Measurements from ENCODE around the gene WNK2.
"Not testable (repeated sequence)": the region's sequence is repeated elsewhere in the genome, so short reads cannot be mapped to it uniquely, and the experiment has no call there.

WNK2 gene

DNA sequence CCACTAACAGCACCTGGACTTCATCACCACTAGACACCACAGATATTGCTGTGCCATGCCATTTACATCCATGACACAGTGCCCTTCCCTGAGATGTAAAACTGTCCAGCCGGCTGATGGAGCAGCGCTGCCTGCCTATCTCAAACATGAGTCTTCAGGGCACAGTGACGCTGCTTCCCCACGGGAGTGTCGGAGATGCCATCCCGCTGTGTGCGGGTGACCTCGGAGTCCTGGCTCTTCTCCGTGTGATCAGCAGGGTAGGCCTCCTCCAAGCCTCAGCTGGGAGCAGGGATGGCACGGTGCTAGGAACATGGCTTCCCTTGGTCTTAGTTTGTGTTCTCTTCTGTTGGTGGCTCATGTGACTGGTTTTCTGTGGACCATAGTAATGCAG, 137.3 kb downstream of the WNK2 start:
- TF ChIP-seq, protein P1, sequence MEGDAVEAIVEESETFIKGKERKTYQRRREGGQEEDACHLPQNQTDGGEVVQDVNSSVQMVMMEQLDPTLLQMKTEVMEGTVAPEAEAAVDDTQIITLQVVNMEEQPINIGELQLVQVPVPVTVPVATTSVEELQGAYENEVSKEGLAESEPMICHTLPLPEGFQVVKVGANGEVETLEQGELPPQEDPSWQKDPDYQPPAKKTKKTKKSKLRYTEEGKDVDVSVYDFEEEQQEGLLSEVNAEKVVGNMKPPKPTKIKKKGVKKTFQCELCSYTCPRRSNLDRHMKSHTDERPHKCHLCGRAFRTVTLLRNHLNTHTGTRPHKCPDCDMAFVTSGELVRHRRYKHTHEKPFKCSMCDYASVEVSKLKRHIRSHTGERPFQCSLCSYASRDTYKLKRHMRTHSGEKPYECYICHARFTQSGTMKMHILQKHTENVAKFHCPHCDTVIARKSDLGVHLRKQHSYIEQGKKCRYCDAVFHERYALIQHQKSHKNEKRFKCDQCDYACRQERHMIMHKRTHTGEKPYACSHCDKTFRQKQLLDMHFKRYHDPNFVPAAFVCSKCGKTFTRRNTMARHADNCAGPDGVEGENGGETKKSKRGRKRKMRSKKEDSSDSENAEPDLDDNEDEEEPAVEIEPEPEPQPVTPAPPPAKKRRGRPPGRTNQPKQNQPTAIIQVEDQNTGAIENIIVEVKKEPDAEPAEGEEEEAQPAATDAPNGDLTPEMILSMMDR (conservative IDR thresholded peaks at IDR 0.05; ENCODE audit: low read length) = no peak
- no peak overlapping the region for H3K4me3 ChIP-seq (ENCODE audit: low read length)
- DNase-seq (ENCODE audit: low read depth) = no peak

DNA sequence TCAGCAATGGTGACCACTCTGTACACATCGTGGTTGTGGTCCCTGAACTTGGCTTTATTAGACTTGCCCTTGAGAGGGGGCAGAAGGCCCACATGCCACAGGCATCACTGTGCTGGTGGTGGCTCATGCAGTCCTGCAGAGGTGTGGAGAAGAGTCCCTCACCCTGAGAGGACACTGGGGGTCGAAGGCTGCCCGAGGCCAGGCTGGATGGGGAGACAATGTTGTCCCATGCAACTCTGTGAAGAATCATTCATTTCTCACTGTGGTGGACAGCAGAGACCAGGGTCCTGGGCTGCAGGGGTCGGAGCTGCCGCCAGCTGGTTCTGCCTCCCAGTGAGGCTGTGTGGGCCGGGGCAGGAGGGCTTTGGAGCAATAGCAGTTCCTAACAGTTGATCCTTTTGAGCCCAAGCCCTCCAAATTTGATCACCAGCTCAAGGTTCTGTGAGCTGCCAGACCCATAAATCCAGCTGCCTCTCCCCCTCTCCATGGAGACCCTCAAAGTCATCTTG, 139.6 kb downstream of the WNK2 start:
- not testable (repeated sequence) for DNase-seq (ENCODE audit: low read depth); H3K4me3 ChIP-seq (ENCODE audit: low read length)

DNA sequence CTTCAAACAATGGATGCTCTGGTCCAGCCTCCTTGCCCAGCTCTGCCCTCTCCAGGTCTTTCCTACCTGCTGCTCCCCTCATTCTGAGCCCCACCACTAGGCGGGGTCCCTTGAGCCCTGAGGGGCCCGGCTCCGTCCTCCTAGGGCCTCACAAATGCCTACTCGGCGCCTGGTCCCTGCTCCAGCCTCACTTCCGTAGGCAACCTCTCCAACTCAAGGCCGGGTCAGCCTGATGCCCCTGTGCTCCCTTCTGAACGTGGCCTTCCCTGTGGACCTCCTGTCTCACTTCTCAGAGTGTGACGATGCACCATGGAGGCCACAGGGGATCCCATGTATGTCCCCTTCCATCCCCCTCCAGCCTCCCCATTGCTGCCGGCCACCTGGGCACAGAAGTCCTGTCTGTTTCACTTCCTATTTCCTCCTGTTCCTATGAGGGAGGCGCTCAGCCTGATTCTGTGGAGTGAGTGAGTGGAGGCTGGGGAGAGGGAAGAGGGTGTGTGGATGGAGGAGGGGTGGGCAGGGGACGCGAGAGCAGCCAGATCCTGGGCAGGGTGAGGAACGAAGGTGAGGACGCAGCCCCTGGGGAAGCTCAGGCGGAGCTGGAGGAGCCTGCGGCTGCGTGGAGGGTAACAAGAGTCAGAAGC, 140.4 kb downstream of the WNK2 start:
- no peak for DNase-seq (ENCODE audit: low read depth)
- TF ChIP-seq, protein P1 (conservative IDR thresholded peaks at IDR 0.05; ENCODE audit: low read length) = no peak
- H3K4me3 ChIP-seq (ENCODE audit: low read length) = no peak overlapping the region

DNA sequence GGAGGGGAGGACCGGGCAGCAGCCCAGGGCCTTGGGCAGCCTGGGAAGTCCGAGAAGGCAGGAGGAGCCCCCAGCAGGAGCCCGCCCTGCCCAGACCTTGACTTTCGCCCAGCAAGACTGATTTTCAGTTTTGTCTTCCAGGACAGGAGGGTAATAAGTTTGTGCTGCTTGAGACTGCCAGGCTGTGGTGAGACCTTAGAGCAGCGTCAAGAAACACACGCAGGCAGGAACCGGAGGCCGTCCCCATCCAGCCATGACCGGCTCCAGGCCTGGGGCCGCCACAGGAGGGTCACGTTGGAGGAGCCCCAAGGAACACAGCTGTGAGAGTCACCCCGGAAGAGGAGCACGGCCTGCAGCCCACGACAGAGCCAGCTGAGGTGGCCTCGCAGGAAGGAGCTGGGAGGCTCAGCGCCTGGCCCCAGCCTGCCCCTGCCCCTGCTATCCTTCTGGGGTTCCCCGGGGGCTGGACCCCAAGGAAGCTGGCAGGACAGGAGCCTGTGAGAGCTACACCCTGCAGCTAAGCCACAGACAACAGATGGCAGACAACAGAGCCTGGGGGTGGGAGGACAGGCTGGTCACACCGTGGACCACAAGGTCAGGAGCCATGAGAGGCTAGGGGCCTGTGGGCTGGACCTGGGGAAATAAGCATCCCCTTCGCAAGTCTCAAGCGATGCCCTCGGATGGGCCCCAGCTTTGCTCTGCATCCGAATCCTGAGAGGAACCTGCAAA, 141.5 kb downstream of the WNK2 start:
- TF ChIP-seq, protein P1 (conservative IDR thresholded peaks at IDR 0.05; ENCODE audit: low read length) = no peak
- H3K4me3 ChIP-seq (ENCODE audit: low read length) = no peak overlapping the region
- no peak for DNase-seq (ENCODE audit: low read depth)

DNA sequence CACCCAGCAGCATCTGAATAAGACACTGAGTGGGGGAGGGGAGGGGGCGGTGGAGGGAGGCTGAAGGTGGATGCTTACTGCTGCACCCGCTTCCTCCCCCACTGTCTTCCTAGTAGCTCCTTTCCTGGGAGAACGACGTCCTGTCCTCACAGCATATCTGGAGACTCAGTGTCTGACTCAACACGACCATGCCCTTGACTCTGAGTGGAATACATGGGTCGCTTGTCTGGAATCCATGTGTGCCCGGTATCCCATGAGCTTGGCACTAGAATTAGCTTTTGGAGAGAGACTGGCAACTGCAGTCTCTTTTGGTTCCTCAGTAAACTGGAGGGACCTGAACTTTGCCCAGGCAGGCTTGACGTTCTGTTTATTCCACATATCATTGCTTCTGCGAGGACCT, 142.1 kb downstream of the WNK2 start:
- no peak for DNase-seq (ENCODE audit: low read depth)
- TF ChIP-seq, protein P1 (conservative IDR thresholded peaks at IDR 0.05; ENCODE audit: low read length) = no peak
- no peak overlapping the region for H3K4me3 ChIP-seq (ENCODE audit: low read length)

DNA sequence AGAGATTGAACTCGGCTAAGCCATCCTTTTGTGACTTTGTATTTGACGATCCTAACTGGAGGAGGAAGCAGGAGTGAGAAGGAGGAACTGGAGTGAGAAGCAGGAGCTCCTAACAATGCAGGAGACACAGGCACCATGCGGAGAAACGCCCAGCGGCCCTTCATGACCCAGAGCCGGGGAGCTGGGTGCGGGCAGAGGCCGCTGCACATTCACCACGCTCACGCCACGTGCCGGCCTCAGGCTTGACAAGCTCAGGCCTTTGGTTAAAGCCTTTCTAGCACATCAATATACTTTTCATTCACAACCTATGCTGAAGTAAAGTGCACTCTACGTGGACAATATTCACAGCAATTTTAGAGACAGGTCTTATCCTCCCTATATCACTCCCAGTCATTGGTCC, 142.7 kb downstream of the WNK2 start:
- DNase-seq (ENCODE audit: low read depth) = no peak
- H3K4me3 ChIP-seq (ENCODE audit: low read length) = no peak overlapping the region
- TF ChIP-seq, protein P1 (conservative IDR thresholded peaks at IDR 0.05; ENCODE audit: low read length) = no peak

DNA sequence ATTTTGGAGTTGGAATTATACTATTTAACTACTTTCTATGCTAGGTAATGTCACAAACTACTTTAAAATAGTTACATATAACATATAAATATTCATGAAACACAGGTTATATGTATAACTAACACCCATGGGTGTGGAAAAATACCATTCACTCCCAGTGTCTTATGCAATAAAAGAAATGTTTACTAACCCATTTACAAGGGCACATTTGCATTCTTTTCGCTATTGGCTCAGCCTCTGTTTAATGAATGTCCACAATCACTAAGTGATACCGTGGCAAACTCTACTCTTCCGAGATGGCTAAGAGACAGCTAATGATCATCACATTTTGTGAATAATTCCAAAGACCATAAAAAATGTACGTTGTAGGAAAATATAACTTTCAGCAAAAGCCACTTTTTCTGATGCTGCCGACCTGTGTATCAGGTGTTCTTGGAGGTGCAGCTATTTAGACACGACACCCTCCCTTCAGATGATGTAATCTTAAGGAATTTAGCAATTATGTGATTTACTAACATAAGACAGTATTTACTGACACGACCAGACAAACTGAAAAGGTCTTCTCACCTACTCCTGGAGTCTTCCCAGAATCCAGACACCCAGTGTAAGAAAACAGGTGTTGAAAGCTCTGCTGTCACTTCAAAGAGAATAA, 145.8 kb downstream of the WNK2 start:
- TF ChIP-seq, protein P1 (conservative IDR thresholded peaks at IDR 0.05; ENCODE audit: low read length) = no peak
- no peak overlapping the region for H3K4me3 ChIP-seq (ENCODE audit: low read length)
- DNase-seq (ENCODE audit: low read depth) = no peak

All from AG10803 (cell line).